22Rv1 (cell line): Measurements from ENCODE around the gene CCL23.
"Not testable (repeated sequence)": the region's sequence is repeated elsewhere in the genome, so short reads cannot be mapped to it uniquely, and the experiment has no call there.

Experiments
- H3K27ac ChIP-seq: fragments of 450-650 bp; 2 replicates; pipeline ENCODE4 v1.5.1; 2017
- ZFX ChIP-seq: fragments of 450-650 bp; IDR thresholded peaks from 2 replicates; pipeline ENCODE4 v1.6.1; 2017; ENCODE audit warnings: antibody characterized with exemption, borderline replicate concordance
- TF ChIP-seq, protein P1 (sequence below): fragments of 450-650 bp; IDR thresholded peaks from 2 replicates; pipeline ENCODE4 v1.5.1; 2017; ENCODE audit warnings: mild to moderate bottlenecking

CCL23 gene

DNA sequence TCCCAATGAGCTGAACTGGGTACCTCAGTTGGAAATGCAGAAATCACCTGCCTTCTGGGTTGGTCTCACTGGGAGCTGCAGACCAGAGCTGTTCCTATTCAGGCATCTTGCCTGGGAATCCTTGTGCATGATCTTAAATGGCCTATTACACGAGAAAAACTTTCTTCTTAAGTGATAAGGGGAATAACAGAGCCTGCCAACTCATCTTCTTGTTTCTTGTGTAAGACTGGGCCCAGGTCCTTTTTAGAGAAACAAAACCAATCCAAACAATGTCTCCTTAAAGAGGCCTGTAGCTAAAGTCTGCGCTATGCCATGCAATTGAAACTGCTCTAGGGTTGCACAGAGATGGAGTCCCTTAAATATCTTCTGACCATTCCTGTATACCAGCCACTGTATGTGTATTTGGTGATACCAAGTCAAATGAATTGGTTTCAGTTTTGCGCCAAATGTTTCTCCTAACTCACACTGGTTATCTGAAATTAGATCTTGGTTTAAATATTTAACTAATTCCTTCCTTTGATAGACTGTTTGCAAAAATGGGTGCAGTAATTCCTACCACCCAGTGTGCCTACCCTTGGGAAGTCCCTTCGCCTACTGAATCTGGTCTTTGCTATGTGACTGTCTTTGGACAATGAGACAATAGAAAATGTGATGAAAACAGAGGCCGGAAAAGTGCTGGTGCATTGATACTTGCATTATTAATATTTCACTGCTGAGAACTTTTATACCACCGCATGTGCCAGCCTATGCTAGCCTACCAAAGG is 6.5 kb upstream of the CCL23 start:
- TF ChIP-seq, protein P1, sequence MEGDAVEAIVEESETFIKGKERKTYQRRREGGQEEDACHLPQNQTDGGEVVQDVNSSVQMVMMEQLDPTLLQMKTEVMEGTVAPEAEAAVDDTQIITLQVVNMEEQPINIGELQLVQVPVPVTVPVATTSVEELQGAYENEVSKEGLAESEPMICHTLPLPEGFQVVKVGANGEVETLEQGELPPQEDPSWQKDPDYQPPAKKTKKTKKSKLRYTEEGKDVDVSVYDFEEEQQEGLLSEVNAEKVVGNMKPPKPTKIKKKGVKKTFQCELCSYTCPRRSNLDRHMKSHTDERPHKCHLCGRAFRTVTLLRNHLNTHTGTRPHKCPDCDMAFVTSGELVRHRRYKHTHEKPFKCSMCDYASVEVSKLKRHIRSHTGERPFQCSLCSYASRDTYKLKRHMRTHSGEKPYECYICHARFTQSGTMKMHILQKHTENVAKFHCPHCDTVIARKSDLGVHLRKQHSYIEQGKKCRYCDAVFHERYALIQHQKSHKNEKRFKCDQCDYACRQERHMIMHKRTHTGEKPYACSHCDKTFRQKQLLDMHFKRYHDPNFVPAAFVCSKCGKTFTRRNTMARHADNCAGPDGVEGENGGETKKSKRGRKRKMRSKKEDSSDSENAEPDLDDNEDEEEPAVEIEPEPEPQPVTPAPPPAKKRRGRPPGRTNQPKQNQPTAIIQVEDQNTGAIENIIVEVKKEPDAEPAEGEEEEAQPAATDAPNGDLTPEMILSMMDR, result no peak
- no peak for TF ChIP-seq ZFX
- no peak overlapping the region for H3K27ac ChIP-seq

DNA sequence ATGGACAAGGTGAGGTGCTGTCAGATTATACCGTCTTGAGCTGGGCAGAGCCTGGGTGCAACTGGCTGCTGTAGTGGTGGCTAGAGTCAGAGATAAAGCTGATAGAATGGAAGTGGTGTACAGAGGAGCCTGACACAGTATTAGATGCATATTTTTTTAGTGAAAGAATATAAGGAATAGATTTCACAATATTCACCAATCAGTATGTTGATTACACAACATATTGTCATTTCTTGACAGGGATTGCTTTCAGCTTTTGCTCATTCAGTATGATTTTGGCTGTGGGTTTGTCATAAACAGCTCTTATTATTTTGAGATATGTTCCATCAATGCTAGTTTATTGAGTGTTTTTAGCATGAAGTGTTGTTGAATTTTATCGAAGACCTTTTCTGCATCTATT is 1.7 kb upstream of the CCL23 start:
- no peak overlapping the region for H3K27ac ChIP-seq
- no peak for TF ChIP-seq ZFX
- TF ChIP-seq, protein P1, result no peak

DNA sequence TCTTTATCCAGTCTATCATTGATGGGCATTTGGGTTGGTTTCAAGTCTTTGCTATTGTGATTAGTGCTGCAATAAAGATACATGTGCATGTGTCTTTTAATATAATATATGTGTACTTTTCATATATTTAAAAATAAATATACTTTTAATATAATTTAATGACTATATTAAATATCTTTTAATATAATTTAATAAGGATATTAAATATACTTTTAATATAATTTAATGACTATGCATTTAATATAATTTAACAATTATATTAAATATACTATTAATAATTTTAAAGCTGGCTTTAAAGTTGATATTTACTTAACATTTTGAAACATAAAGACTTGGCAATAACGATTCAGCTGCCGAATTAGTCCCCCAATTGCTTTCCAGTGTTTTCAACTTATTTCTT is 1.2 kb downstream of the CCL23 start:
- no peak for TF ChIP-seq ZFX
- TF ChIP-seq, protein P1, result no peak
- H3K27ac ChIP-seq, result no peak overlapping the region

DNA sequence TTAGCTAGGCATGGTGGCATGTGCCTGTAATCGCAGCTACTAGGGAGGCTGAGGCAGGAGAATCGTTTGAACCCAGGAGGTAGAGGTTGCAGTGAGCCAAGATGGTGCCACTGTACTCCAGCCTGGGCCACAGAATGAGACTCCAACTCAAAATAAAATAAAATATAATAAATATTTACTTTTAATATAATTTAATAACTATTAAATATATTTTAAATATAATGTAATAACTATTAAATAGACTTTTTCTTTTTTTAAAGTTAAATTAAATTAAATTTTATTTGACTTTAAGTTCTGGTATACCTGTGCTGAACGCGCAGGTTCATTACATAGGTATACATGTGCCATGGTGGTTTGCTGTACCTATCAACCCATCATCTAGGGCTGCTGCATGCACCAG is 1.9 kb downstream of the CCL23 start:
- not testable (repeated sequence) for H3K27ac ChIP-seq

DNA sequence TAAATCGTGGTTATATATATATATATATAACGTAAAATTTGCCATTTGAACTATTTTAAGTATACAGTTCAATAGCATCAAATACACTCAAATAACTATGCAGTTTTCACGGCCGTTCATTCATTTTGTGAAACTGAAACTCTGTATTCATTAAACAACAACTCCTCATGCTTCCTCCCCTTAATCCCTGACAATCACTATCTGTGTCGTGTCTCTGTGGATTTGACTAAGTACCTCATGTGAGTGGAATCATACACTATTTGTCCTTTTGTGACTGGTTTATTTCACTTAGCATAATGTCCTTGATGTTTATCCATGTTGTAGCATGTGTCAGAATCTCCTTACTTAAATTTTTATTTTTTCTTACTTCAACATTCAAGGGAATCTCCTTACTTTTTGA is 2.8 kb downstream of the CCL23 start:
- TF ChIP-seq ZFX, result no peak
- TF ChIP-seq, protein P1, result no peak
- H3K27ac ChIP-seq, result no peak overlapping the region

DNA sequence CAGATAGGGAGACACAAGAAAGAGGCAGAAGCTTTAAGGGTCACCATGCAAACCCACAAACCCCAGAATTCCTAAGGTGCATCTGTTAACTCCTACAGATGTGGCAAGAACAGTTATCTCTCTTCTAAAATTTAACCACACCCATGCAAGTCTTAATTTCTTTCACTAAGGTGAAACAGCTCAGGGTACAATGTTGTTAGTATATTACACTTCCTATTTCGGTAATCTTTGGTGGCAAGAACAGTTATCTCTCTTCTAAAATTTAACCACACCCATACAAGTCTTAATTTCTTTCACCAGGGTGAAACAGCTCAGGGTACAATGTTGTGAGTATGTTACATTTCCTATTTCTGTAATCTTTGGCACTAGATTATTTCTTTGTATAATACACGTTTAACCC is 6.6 kb downstream of the CCL23 start:
- H3K27ac ChIP-seq, result no peak overlapping the region
- TF ChIP-seq ZFX, result no peak
- TF ChIP-seq, protein P1, result no peak

DNA sequence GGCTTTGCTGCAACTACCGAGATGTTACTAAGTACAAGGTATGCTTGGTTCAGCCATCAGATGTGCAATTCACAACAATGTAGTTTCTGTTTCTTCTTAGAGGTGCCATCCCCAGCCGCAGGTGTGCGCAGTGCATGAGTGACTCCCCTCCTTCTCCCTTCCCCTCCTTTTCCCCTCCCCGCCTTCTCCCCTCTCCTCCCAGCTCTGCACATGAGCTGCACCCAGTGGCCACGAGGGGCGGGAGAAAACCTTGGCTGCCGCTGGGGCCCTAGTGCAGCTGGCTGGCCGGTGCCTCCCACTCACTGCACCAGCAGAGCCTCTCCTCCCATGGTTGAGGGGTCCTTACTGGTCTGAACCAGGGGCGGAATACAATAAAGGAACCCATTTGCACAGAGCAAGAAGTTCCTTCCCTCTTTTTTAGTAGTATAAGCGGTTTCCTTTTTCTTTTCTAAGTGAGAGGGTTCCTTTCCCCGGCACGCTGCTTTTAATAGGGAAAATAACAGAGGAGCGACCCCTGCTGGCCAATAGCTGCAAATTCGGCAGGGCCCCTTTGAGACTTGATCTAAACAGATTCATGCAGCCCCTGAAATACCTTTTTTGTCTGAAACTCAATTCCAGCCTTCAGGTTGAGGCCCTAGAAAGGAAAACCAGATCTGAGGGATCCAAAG is 8.6 kb downstream of the CCL23 start:
- no peak overlapping the region for H3K27ac ChIP-seq
- TF ChIP-seq ZFX, result no peak
- TF ChIP-seq, protein P1, result peak; percentile 56
